ENCODE results near the gene ECI1.

DNA sequence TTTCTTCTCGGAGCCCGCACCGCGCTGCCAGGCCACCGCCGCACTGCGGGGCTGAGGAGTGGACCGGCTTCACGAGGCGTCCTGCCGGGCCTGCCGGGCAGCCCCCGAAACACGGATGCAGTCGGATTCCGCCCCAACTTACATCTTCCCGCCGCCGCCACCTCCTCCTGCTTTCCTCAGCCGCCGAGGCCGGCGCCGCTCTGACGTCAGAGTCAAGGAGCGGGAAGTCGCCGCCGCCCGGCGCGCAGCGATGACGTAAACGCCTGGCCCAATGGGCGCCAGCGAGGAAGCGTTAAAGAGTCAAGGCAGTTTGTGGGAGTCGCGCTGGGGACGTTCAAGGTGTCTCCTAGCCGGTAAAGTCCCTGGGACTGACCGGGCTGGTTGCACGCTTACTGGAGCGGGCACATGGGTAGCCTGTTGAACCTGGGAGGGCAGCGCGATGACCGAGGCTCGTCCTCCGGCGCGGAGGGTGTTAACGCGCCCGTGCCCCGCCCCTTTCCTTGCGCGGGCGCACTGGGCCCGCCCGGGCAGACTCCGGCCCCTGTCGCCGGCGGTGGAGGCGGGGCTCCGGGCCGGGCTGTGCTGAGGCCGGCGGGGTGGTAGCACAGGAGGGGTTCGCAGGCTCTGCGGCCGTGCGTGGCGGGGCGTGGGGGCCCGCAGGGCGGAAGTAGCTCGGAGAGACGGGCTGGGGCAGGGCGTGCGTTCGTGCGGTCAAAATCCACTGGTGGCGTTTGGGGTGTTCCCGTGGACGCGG, 16.7 kb upstream of the ECI1 start, which contains the start of gene RNPS1:
- TF ChIP-seq, protein P1, sequence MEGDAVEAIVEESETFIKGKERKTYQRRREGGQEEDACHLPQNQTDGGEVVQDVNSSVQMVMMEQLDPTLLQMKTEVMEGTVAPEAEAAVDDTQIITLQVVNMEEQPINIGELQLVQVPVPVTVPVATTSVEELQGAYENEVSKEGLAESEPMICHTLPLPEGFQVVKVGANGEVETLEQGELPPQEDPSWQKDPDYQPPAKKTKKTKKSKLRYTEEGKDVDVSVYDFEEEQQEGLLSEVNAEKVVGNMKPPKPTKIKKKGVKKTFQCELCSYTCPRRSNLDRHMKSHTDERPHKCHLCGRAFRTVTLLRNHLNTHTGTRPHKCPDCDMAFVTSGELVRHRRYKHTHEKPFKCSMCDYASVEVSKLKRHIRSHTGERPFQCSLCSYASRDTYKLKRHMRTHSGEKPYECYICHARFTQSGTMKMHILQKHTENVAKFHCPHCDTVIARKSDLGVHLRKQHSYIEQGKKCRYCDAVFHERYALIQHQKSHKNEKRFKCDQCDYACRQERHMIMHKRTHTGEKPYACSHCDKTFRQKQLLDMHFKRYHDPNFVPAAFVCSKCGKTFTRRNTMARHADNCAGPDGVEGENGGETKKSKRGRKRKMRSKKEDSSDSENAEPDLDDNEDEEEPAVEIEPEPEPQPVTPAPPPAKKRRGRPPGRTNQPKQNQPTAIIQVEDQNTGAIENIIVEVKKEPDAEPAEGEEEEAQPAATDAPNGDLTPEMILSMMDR (conservative IDR thresholded peaks at IDR 0.05; ENCODE audit: low read length), result no peak
- no peak for TF ChIP-seq EZH2phosphoT487 (IDR thresholded peaks at IDR 0.05; ENCODE audit: borderline replicate concordance)
